IMR-90 (cell line): Measurements from ENCODE around the gene AGPAT1.

ENCODE experiments used
- BHLHE40 ChIP-seq: fragments of 150-350 bp; IDR thresholded peaks from 2 replicates; pipeline ENCODE4 v1.6.1; 2016; ENCODE audit warnings: mild to moderate bottlenecking, low read depth, low read length
- CEBPB ChIP-seq: IDR thresholded peaks from 2 replicates; pipeline ENCODE4 v1.6.1; 2012; ENCODE audit warnings: low read depth, low read length, improper control_type of control experiment
- MXI1 ChIP-seq: IDR thresholded peaks from 2 replicates; pipeline ENCODE4 v1.6.1; 2012; ENCODE audit warnings: low read depth, mild to moderate bottlenecking, low read length, moderate library complexity, borderline replicate concordance
- NFE2L2 ChIP-seq: fragments of 150-350 bp; IDR thresholded peaks from 2 replicates; pipeline ENCODE4 v1.6.1; 2016; ENCODE audit warnings: low read depth, mild to moderate bottlenecking, low read length
- POLR2A ChIP-seq: IDR thresholded peaks from 2 replicates; pipeline ENCODE4 v1.6.1; 2012; ENCODE audit warnings: mild to moderate bottlenecking, low read depth, low read length
- RAD21 ChIP-seq: IDR thresholded peaks from 2 replicates; pipeline ENCODE4 v1.6.1; 2012; ENCODE audit warnings: low read length, improper control_type of control experiment
- RCOR1 ChIP-seq: IDR thresholded peaks from 2 replicates; pipeline ENCODE4 v1.6.1; 2012; ENCODE audit warnings: mild to moderate bottlenecking, low read length, improper control_type of control experiment; ENCODE audit not compliant: insufficient replicate concordance
- SMC3 ChIP-seq: fragments of 150-350 bp; IDR thresholded peaks from 2 replicates; pipeline ENCODE4 v1.6.1; 2016; ENCODE audit warnings: low read depth, mild to moderate bottlenecking, antibody characterized with exemption, low read length, moderate library complexity
- TF ChIP-seq, protein P1 (sequence below): conservative IDR thresholded peaks from 2 replicates; pipeline ENCODE4 v1.5.1; 2012; ENCODE audit warnings: mild to moderate bottlenecking, low read depth, low read length, improper control_type of control experiment

DNA sequence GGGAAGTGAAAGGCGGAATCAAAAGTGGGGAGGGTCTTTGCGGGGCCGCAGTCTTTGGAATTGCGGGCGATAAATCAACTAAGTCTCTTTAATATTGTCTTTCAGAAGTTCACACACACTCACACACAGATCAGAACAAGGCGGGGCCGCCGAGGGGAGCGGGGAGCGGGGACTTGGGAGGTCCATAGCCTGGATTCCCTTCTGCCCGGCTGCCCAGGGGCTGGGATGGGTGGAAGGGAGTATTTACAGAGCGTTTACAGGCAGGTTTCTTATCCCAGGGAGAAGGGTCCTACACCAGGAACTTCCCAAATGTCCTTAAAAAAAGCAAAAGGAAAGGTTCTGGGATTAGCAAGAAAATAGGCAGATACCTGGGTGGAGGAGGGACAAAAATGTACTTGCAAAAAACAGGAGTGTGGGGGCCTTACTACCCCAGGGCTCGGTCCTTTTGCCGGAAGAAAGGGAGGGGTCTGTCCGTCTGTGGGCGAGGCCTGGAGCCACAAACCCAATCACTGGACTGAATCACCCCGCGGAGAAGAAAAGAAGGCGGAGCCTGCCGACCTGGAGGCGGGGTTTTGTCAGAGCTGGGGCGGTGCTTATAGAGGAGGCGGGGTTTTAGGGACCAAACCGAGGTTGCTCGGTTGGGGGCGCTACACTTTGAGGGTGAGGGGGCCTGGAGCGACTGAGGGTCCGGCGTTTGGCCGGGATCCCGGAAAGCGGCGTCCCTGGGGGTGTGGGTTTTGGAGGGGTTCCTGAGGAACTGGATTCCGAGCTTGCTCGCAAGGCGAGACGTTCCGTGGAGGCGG is 27.4 kb downstream of the AGPAT1 start:
- TF ChIP-seq CEBPB (no peak), RCOR1 (no peak), RAD21 (no peak), NFE2L2 (no peak), MXI1 (no peak), POLR2A (no peak), BHLHE40 (no peak), SMC3 (no peak)
- TF ChIP-seq, protein P1, sequence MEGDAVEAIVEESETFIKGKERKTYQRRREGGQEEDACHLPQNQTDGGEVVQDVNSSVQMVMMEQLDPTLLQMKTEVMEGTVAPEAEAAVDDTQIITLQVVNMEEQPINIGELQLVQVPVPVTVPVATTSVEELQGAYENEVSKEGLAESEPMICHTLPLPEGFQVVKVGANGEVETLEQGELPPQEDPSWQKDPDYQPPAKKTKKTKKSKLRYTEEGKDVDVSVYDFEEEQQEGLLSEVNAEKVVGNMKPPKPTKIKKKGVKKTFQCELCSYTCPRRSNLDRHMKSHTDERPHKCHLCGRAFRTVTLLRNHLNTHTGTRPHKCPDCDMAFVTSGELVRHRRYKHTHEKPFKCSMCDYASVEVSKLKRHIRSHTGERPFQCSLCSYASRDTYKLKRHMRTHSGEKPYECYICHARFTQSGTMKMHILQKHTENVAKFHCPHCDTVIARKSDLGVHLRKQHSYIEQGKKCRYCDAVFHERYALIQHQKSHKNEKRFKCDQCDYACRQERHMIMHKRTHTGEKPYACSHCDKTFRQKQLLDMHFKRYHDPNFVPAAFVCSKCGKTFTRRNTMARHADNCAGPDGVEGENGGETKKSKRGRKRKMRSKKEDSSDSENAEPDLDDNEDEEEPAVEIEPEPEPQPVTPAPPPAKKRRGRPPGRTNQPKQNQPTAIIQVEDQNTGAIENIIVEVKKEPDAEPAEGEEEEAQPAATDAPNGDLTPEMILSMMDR: no peak
